HG03139 (cell line): Measurements from ENCODE around the gene LRRC26.
A peak's percentile ranks its signal among the peaks of the same experiment; 100 is the strongest.

ENCODE experiments used
- ATAC-seq: cut with Tn5 transposase; IDR thresholded peaks from one replicate; pipeline ENCODE4 v1.9.1; 2021; ENCODE audit not compliant: unreplicated experiment

The LRRC26 gene

DNA sequence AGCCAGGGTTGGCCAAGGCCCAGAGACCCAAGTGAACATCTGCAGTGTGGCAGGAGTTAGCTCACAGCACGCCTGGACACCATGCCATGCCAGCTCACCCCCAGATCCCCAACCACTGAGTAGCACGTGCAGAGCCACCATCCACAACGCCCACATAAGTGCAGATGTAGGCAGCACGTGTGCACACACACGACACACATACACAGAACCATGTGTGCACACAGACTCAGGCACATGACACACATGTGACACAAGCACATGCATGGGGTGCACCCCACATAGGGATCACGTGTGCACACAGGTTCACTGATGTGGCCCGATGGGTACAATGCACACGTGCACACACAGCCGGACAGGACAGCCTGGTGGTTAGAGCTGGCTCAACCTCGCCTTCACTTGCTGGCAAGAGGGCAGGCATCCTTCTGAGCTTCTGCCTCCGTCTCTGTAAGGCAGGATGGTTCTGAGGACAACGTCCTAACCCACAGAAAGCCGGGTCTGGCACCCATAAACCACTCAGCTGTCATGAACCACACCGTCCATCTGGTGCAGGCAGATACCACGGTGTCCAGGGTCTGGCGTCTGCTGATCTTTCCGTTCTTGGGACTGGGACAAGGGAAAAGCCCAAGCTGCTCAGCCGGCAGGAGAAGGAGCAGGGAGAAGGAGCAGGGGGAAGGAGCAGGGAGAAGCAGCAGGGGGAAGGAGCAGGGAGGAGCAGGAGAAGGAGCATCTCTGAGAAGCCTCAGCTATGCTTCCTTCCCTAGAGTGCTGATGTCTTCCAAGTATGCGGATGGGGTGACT lies 12.0 kb downstream of the LRRC26 start:
- ATAC-seq: no peak

DNA sequence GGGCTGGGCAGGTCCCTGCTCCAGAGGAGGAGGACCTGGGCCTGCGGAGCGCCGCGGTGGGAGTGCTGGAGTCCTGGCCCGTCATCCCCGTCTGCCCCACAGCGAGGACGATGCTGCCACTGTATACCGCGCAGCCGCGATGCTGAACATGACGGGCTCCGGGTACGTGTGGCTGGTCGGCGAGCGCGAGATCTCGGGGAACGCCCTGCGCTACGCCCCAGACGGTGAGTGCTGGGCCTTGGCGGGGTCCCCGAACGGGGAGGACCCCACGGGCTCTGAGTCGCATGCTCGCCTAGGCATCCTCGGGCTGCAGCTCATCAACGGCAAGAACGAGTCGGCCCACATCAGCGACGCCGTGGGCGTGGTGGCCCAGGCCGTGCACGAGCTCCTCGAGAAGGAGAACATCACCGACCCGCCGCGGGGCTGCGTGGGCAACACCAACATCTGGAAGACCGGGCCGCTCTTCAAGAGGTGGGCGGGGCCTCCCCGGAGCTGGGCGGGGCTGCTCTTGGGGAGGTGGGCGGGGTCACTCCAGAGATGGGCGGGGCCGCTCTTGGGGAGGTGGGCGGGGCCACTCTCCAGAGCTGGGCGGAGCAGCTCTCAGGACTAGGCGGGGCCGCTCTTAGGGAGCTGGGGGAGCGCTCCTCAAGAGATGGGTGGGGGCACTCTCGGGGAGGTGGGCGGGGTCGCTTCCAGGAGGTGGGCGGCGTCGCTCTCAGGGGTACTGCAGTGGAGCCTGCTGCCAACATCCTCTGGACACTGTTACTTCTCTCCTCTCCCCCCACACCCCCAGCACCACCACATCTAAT lies 13.1 kb downstream of the LRRC26 start:
- ATAC-seq: no peak

GRCh38 chr9:137152844-137153405 lies 16.9 kb downstream of the LRRC26 start:
- ATAC-seq: no peak

DNA sequence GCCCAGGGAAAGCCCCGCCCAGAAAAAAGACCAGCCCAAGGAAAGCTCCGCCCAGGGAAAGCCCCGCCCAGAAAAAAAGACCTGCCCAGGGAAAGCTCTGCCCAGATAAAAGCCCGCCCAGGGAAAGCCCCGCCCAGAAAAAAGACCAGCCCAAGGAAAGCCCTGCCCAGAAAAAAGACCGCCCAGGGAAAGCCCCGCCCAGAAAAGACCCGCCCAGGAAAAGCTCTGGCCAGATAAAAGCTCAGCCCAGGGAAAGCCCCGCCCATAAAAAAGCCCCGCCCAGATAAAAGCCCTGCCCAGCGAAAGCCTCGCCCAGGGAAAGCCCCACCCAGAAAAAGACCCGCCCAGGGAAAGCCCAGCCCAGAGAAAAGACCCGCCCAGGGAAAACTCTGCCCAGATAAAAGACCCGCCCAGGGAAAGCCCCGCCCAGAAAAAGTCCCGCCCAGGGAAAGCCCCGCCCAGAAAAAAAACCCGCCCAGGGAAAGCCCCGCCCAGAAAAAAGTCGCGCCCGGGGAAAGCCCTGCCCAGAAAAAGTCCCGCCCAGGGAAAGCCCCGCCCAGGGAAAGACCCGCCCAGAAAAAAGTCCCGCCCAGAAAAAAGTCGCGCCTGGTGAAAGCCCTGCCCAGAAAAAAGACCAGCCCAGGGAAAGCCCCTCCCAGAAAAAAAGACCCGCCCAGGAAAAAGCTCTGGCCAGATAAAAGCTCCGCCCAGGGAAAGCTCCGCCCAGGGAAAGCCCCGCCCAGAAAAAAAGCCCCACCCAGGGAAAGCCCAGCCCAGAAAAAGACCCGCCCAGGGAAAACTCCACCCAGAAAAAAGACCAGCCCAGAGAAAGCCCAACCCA lies 19.0 kb downstream of the LRRC26 start:
- ATAC-seq: peak; percentile 41

- ATAC-seq: peak; percentile 19
Observed at GRCh38 chr9:137149942-137150616, 19.8 kb downstream of the LRRC26 start.

GRCh38 chr9:137149363-137149762 lies 20.5 kb downstream of the LRRC26 start:
- no peak for ATAC-seq

DNA sequence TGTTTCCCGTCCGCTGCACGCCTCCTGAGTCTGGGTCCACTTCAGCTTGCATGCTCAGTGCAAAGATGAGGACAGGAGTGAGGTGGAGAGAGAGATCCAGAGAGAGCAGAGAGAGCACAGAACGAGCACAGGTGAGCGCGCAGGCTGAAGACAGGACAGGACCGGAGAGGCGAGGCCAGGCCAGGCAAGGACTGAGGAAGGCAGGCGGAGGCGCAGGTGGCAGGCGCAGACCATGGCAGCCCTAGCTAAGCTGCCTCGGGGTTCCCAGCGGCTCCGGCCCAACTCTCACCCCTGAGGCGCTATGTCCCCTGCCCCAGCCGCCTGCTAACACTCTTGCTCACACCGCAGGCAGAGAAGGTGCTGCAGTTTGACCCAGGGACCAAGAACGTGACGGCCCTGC lies 21.2 kb downstream of the LRRC26 start:
- ATAC-seq: no peak

DNA sequence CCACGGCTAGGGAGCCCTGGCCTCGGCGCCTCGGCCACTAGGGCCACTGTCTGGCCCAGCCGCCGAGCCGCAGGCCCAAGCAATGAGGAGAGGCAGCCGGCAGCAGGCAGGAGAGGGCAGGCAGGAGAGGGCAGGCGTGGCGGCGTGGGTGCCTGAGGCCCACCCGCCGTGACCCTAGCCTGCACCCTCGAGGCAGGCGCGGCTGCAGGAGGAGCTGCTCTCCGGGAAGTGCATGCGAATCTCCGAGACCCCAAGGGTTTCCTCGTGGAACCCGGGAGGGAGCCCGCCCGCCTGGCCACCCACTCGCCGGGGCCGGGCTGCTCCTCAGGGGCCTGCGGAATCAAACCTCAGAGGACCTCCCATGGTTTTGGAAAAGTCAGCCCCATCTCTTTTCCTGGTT lies 21.6 kb downstream of the LRRC26 start:
- no peak for ATAC-seq

DNA sequence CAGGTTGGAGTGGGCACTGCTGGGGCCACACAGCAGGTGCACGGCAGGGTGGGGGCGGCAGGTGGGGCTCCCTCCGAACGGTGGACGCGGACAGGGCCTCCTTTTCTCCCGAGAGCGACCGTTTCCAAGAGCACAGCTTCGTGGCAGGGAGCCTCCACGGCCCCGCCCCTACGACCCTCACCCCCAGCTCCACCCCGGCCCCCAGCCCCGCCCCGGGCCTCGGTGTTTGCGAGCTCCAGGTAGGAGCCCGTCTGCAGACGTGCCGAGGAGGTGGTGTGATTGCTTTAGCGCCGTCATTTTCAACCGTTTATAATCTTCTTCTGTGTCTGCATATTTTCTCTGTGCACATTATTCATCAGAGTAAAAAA lies 22.1 kb downstream of the LRRC26 start:
- ATAC-seq: no peak

- ATAC-seq: no peak
Observed at GRCh38 chr9:137147091-137147792, 22.6 kb downstream of the LRRC26 start.

- no peak for ATAC-seq
Observed at GRCh38 chr9:137146527-137146918, 23.3 kb downstream of the LRRC26 start.

- ATAC-seq: no peak
Observed at GRCh38 chr9:137145731-137146526, 23.9 kb downstream of the LRRC26 start.

- no peak for ATAC-seq
Observed at GRCh38 chr9:137143459-137143858, 26.4 kb downstream of the LRRC26 start.

DNA sequence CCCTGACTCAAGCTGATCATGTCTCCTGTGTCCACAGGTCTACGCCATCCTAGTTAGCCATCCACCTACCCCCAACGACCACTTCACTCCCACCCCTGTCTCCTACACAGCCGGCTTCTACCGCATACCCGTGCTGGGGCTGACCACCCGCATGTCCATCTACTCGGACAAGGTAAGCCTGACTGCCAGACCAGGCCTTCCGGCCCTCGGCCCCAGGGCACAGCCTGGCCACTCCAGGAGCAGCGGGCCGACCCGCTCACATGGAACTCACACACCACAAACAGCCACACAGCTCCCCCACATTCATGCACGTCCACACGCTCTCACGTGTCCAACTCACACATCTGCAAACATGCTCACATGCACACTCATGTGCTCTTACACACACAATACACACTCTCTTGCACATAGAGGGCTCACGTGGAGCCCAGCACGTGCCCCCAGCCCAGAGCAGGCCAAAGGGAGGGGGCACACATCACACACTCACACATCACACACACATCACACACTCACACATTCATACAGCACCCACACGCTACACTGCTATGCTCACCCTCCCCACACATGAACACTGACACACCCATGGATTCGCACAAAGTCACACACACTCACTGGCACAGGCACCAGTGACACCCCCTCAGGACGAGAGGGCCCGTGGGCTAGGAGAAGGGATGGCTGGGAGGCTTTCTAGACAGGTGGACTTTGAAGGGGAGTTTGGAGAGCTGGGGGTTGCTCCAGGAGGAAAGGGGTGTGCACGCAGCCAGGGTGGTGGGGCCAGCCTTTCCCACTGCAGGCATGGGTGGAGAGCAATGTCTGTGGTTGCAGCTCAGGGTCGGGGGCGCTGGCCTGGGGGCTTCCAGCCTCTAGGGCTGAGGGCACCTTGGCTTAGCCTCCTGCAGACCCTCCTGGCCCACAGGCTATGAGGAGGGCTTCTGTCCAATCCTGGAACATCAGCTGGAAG lies 27.6 kb downstream of the LRRC26 start:
- no peak for ATAC-seq

GRCh38 chr9:137141050-137141810 lies 28.6 kb downstream of the LRRC26 start:
- no peak for ATAC-seq

DNA sequence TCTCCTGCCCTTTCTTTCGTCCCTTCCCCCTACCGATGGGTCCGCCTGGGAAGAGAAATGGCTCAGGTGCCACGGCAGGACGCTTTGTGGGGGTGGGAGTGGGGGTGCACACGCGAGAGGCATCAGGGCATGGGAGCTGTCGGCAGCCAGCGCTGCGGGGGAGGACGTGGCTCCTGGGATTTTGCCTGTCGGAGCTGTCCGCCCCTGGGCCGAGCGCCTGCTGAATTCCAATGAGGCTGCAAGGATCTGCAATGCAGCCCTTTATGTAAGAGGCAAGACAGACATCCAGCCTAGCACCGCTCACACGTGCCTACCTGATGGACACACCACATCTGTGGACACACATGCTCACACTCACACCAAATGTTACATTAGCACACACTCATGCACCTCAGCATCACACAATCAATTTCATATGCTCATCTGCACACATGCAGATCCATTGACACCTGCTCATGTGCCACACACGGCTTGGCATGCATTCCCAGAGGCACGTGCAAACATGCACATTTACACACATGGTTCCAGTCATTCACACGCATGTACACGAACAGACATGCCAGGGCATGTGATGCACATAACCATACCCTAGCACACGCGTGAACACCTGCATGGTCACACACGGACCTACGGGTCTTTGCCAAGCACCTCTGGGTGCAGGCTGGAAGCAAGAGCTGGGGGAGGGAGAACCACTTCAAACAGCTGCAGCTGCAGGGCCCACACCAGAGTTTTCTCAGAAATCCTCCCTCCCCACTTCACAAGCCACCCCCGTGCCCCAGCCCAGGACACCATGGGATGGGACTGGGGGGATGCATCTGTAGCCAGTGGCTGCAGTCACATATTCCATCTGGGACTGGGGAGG lies 29.5 kb downstream of the LRRC26 start:
- ATAC-seq: no peak
